GM12891 (cell line): ENCODE results near the gene ZNF689.

ENCODE experiments used
- DNase-seq: peaks from one replicate; pipeline ENCODE4 v3.0.0; 2011; ENCODE audit warnings: low spot score; ENCODE audit not compliant: insufficient read length
- FAIRE-seq: peaks from 2 replicates; lab custom pipeline; 2011; peaks lifted over from hg19 to GRCh38; lab: Jason Lieb, UNC
- PAX5 ChIP-seq: IDR thresholded peaks from 2 replicates; pipeline ENCODE4 v1.6.1; 2011; ENCODE audit warnings: low read length, moderate library complexity, mild to moderate bottlenecking; ENCODE audit not compliant: insufficient read depth, severe bottlenecking
- POLR2A ChIP-seq: IDR thresholded peaks from 2 replicates; pipeline ENCODE4 v1.6.1; 2011; ENCODE audit warnings: low read depth, low read length, control low read depth
- POLR2AphosphoS5 ChIP-seq: IDR thresholded peaks from 2 replicates; pipeline ENCODE4 v1.6.1; 2011; ENCODE audit warnings: low read depth, low read length, control low read depth
- POU2F2 ChIP-seq: IDR thresholded peaks from 2 replicates; pipeline ENCODE4 v1.6.1; 2011; ENCODE audit warnings: low read depth, mild to moderate bottlenecking, control low read depth, low read length, moderate library complexity
- SPI1 ChIP-seq: IDR thresholded peaks from 2 replicates; pipeline ENCODE4 v1.6.1; 2011; ENCODE audit warnings: low read depth, low read length, control low read depth
- TAF1 ChIP-seq: IDR thresholded peaks from 2 replicates; pipeline ENCODE4 v1.6.1; 2011; ENCODE audit warnings: low read depth, low read length, control low read depth

Gene ZNF689

DNA sequence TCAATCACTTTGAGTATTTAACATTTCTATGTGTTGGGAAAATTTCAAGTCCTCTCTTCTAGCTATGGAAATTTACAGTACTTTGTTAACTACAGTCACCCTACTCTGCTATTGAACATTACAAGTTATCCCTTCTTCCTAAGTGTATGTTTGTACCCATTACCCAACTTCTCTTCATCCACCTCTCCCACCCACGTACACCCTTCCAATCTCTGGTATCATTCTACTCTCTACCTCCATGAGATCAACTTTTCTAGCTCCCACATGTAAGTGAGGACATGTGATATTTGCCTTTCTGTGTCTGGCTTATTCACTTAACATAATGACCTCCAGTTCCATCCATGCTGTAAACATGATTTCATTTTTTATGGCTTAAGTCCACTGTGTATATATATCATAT, 35.5 kb downstream of the ZNF689 start:
- TF ChIP-seq SPI1 (no peak), PAX5 (no peak), POLR2A (no peak), POLR2AphosphoS5 (no peak), TAF1 (no peak), POU2F2 (no peak)
- DNase-seq = no peak
- FAIRE-seq = no peak

DNA sequence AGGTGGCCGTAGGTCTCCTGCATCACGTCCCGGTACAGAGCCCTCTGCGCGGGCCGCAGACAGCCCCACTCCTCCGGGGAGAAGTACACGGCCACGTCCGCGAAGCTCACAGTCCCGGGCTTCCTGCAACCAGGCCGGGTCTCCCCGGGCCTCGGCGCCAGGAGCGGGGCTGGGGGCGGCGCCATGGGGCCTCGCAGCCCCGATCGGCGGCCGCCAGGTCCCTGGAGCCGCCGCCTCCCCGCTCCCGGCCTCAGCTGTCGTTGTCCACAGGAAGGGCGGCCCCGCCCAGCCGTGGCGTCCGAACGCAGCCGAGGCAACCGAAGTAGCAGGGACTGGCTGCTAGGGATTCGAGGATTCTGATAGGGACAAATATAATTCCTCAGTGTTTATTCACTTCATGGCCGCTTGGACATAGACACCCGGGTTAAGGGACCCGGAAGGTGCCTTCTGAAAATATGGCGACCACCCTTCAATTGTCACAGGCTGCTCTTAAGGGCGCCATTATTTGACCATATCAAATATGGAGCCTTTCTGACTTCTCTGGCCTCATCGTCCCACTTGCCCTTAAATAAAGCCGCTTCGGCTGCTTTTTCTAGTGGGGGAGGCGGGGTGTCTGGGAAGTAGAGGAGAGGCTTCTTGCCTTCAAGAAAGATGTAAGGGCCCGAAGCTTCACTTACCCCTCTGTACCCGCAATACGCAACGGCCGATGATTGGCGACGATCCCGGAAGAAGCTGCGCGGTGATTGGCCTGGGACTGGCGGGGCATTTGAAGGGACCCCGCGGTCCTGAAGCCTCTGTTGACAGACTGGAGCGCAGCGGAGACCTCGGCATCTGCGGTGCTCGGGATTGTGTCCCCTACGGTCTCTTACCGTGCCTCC, 38.5 kb downstream of the ZNF689 start, which contains the start of gene ZNF688:
Gene ZNF688 (minus strand): TSS at position 270 of the 878 bp plus-strand sequence. CDS start 85 bp downstream, at position 185.
- TF ChIP-seq SPI1 (no peak), TAF1 (peak; percentile 86), POLR2A (peak; percentile 81), POLR2AphosphoS5 (peak; percentile 73), POU2F2 (0 out of 2 replicates have a peak, but pooled peaks have one; percentile 3), PAX5 (no peak)
- peak; percentile 82 for FAIRE-seq

DNA sequence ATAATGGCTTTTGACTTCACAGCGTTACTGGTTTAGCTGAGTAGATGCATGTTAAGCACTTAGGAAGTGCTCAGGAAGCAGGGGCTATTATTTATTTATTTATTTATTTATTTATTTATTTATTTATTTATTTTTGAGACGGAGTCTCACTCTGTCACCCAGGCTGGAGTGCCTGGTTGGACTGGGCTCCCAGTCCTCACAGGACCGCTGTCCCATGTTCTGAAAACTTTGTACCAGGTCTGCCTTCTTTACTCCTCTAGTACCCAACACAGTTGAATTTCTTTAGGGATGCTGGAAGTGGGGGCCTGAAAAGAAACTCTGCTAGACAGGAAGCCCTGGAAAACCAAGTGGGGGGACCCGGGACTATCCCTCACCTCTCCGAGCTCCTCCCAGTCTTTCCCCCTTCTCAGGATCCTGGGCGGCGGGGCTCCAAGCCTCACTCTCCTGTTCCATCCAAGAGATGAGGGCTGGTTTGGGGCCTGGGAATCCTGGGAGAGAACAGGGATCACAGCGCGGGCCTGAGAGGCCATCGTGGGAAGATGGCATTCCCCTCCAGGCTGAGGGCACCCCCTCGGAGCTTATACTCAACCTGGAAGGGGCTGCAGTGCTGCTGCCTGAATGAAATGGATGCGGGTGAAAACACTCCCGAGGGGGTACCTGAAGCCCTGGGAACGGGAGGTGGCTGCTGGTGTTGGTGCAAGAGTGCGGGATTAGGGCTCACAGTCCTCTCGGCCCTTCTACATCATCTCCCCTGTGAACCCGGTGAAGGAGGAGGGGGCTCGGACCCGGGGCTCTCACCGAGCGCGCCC, 39.3 kb downstream of the ZNF689 start:
- no peak for FAIRE-seq
- no peak for DNase-seq
- TF ChIP-seq POLR2AphosphoS5 (no peak), SPI1 (no peak)

More for the DNA sequence above, 38.5 kb downstream of the ZNF689 start, which contains the start of gene ZNF688:
- DNase-seq = peak; percentile 94

DNA sequence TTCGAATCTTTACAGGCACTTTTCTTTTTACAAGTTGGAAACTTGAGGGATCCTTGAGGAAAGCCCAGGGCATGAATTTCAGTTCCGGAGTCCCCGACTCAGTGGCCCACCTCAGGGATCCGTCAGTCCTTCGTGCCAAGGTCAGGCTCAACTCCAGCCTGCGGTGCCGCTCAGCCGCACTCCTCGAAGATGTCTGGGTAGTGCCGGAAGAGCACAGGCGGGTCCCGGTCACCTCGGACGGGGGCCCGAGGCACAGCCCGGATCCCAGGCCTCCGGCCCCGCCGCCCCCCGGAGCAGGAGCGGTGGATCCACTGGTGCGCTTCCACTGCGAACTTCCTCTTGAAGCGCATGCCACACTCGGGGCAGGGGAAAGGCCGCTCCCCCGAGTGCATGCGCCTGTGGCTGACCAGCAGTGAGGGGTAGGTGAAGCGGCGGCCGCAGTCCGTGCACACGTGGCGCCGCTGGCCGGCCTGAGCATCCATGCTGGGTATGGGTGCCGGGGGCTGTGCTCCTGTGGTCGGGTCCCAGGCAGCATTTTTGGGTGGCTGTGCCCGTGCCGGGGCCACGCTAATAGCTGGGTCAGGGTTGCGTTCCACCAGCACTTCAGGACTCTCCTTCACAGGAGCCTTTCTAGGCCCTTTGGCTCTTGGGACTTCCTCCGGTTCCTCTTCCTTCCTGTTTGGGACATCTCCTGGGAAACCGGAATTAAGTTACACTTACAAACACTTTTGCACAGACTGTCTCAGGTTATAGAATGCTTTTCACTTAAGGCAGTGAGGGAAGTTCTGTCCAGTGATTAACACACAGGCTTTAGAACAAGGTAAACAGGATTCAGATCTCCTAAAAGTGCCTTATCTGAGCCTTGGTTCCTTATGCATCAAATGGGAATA, 40.2 kb downstream of the ZNF689 start:
- no peak for TF ChIP-seq POU2F2
- no peak for TF ChIP-seq POLR2A
- TF ChIP-seq TAF1 = no peak
- TF ChIP-seq PAX5 = no peak
- TF ChIP-seq SPI1 = no peak
- no peak for TF ChIP-seq POLR2AphosphoS5
- DNase-seq = no peak
- no peak for FAIRE-seq

DNA sequence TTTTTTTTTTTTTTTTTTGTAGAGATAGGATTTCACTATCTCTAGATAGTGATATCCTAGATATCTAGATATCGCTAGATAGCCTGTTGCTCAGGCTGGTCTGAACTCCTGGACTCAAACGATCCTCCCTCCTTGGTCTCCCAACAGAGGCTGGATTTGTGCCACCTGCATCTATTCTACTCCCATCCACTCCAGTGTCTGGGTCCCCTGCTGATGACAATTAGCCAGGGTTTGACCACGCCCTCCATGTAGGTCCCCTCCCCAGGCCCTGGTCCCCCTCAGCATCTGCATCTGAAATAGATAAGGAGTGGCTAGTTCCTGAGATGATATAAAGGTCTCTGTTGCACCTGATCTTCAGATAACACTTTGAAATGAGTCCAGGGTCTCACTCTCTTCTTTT, 40.9 kb downstream of the ZNF689 start:
- FAIRE-seq = no peak
- TF ChIP-seq POLR2AphosphoS5 = no peak
- TF ChIP-seq TAF1 = no peak
- TF ChIP-seq SPI1 = no peak
- no peak for TF ChIP-seq POU2F2
- no peak for TF ChIP-seq POLR2A
- TF ChIP-seq PAX5 = no peak
- DNase-seq = no peak

DNA sequence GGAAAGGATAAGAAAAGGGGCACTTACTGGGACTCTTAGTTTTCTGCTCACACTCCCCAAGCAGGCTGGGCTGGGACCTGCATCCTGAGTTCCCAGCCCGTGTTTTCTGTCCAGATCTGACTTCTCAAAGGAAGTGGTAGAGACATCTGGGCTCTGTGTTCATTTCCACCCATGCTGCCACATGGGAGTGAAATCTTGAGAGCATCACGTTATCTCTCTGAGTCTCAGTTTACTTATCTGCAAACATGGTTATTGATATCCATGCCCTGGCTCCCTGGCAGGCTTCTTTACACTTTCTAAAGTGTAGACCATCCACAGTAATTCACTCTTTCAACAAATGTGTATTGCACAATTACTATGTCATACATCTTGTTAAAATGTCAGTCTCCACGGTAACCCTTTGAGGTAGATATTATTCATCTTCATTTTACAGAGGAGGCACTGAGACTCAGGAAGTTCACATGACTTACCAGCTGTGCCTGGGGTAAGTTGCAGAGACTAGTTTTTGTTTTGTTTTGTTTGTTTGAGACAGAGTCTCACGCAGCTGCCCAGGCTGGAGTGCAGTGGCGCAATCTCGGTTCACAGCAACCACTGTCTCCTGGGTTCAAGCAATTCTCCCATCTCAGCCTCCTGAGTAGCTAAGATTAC, 42.1 kb downstream of the ZNF689 start:
- no peak for TF ChIP-seq POLR2AphosphoS5
- no peak for TF ChIP-seq POLR2A
- TF ChIP-seq SPI1 = no peak
- TF ChIP-seq TAF1 = no peak
- TF ChIP-seq POU2F2 = no peak
- no peak for TF ChIP-seq PAX5
- DNase-seq (no peak), FAIRE-seq (peak; percentile 91)

DNA sequence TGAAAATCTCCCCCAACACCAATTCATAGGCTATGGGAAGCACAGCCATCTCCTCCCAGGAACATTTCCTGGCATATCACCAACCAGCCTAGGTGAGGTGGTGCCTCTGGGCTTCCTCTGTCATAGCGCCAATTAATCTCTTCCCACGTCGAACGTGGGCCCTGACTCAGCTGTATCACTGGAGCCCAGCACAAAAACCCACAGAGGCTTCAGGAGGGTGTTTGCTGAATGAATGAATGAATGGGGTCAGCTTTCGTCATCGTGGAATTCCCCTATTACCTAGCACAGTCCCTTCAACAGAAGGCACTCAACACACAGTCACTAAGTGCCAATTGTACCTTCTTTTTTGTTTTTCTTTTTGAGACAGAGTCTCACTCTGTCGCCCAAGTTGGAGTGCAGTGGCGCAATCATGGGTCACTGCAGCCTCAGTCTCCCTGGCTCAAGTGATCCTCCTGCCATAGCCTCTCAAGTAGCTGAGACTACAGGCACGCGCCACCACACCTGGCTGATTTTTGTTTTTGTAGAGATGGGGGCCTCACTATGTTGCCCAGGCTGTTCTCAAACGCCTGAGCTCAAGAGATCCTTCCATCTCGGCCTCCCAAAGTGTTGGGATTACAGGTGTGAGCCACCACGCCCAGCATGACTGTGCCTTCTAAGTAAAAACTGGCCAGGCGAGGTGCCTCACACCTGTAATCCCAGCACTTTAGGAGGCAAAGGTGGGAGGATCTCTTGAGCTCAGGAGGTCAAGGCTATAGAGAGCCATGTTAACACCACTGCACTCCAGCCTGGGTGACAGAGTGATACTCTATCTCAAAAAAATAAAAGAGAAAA, 42.8 kb downstream of the ZNF689 start:
- DNase-seq = no peak
- TF ChIP-seq POU2F2 = no peak
- no peak for TF ChIP-seq POLR2A
- TF ChIP-seq POLR2AphosphoS5 = no peak
- TF ChIP-seq TAF1 = no peak
- no peak for TF ChIP-seq PAX5
- TF ChIP-seq SPI1 = no peak
- FAIRE-seq = no peak

DNA sequence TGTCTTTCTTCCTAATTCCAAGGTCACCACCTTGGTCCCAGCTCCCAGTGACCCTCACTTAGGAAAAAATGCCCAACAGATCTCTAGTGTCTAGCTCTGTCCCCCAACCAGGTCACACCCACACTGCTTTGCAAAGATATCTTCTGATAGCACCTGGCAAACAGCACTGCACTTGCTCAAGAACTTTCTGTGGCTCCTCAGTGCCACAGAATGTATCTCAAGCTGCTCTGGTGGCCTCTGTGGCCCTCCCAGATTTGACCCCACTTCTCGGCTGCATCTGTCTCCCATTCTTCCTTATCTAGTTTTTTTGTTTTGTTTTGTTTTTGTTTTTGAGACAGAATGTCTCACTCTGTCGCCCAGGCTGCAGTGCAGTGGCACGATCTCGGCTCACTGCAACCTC, 43.7 kb downstream of the ZNF689 start:
- TF ChIP-seq POLR2A (no peak), SPI1 (no peak)
- FAIRE-seq = no peak
- no peak for DNase-seq
